Stimulated activated effector memory CD8-positive, alpha-beta T cell treated with anti-CD3 and anti-CD28 coated beads, Interleukin-12 subunit alpha, Interleukin-12 subunit beta, amount 100 ng/mL, for 72 hours (primary cell): Measurements from ENCODE around the gene ABRACL.
A peak's percentile ranks its signal among the peaks of the same experiment; 100 is the strongest.
"Not testable (repeated sequence)": the region's sequence is repeated elsewhere in the genome, so short reads cannot be mapped to it uniquely, and the experiment has no call there.

ENCODE experiments used
- ATAC-seq: fragments of 150-1000 bp; cut with Tn5 transposase; 2 replicates; pipeline ENCODE4 v1.10.0; 2021
- DNase-seq, 2 donors: peaks; one replicate each; pipeline ENCODE4 v3.0.0; 2021 to 2022; ENCODE audit warnings: low spot score in 2 of 2
- H3K27ac Mint-ChIP-seq: one replicate; pipeline ENCODE4 v1.8.0; 2022; ENCODE audit warnings: mild to moderate bottlenecking, mixed read lengths
- H3K36me3 Mint-ChIP-seq: one replicate; pipeline ENCODE4 v1.8.0; 2022; ENCODE audit warnings: mild to moderate bottlenecking, mixed read lengths
- H3K4me1 Mint-ChIP-seq: one replicate; pipeline ENCODE4 v1.8.0; 2022; ENCODE audit warnings: mixed read lengths
- H3K4me3 Mint-ChIP-seq: one replicate; pipeline ENCODE4 v1.8.0; 2022; ENCODE audit warnings: mild to moderate bottlenecking, mixed read lengths
- H3K9me3 Mint-ChIP-seq: one replicate; pipeline ENCODE4 v1.8.0; 2022; ENCODE audit warnings: mixed read lengths

The ABRACL gene

GRCh38 chr6:138999949-139000725, 28.4 kb upstream of the ABRACL start:
- Mint-ChIP-seq H3K27ac (no peak overlapping the region), H3K36me3 (no peaks in the 10 kb centered on the region), H3K9me3 (no peaks in the 10 kb centered on the region), H3K4me3 (no peak overlapping the region), H3K4me1 (no peaks in the 10 kb centered on the region)
- ATAC-seq: no peak
- no peak for DNase-seq

- Mint-ChIP-seq H3K36me3 (no peaks in the 10 kb centered on the region), H3K9me3 (no peaks in the 10 kb centered on the region), H3K27ac (no peak overlapping the region), H3K4me3 (no peak overlapping the region), H3K4me1 (no peaks in the 10 kb centered on the region)
- DNase-seq: no peak
- no peak for ATAC-seq
These were observed 24.8 kb upstream of the ABRACL start for GRCh38 chr6:139003751-139004150.

GRCh38 chr6:139006477-139006876, 22.1 kb upstream of the ABRACL start:
- DNase-seq (no peak), ATAC-seq (no peak)
- Mint-ChIP-seq H3K9me3 (no peaks in the 10 kb centered on the region), H3K4me1 (no peaks in the 10 kb centered on the region), H3K36me3 (no peaks in the 10 kb centered on the region), H3K4me3 (no peak overlapping the region), H3K27ac (no peak overlapping the region)

- H3K4me1 Mint-ChIP-seq: no peaks in the 10 kb centered on the region
- no peak overlapping the region for H3K27ac Mint-ChIP-seq
- no peaks in the 10 kb centered on the region for H3K9me3 Mint-ChIP-seq
- H3K36me3 Mint-ChIP-seq: no peaks in the 10 kb centered on the region
- DNase-seq (no peak), ATAC-seq (no peak)
- no peak overlapping the region for H3K4me3 Mint-ChIP-seq
These were observed 21.1 kb upstream of the ABRACL start for GRCh38 chr6:139007428-139007827.

- Mint-ChIP-seq H3K27ac (no peak overlapping the region), H3K9me3 (no peaks in the 10 kb centered on the region), H3K4me3 (no peak overlapping the region), H3K4me1 (no peaks in the 10 kb centered on the region), H3K36me3 (no peaks in the 10 kb centered on the region)
- DNase-seq: no peak
- ATAC-seq: no peak
These were observed 20.4 kb upstream of the ABRACL start for GRCh38 chr6:139008117-139008516.

GRCh38 chr6:139010674-139011073, 17.9 kb upstream of the ABRACL start:
- Mint-ChIP-seq H3K27ac (no peak overlapping the region), H3K4me3 (no peak overlapping the region), H3K4me1 (no peaks in the 10 kb centered on the region), H3K36me3 (no peaks in the 10 kb centered on the region), H3K9me3 (no peaks in the 10 kb centered on the region)
- ATAC-seq: no peak
- DNase-seq: no peak

- no peaks in the 10 kb centered on the region for H3K4me1 Mint-ChIP-seq
- ATAC-seq (no peak), DNase-seq (no peak)
- no peak overlapping the region for H3K27ac Mint-ChIP-seq
- H3K4me3 Mint-ChIP-seq: no peak overlapping the region
- H3K36me3 Mint-ChIP-seq: no peaks in the 10 kb centered on the region
- H3K9me3 Mint-ChIP-seq: no peaks in the 10 kb centered on the region
These were observed 16.6 kb upstream of the ABRACL start for GRCh38 chr6:139011980-139012379.

GRCh38 chr6:139013185-139013800, 15.3 kb upstream of the ABRACL start:
- Mint-ChIP-seq H3K4me1 (no peaks in the 10 kb centered on the region), H3K36me3 (no peaks in the 10 kb centered on the region), H3K9me3 (no peaks in the 10 kb centered on the region), H3K4me3 (no peak overlapping the region), H3K27ac (no peak overlapping the region)
- ATAC-seq: no peak
- no peak for DNase-seq

- H3K27ac Mint-ChIP-seq: no peak overlapping the region
- H3K9me3 Mint-ChIP-seq: no peaks in the 10 kb centered on the region
These were observed 13.6 kb upstream of the ABRACL start for GRCh38 chr6:139014945-139015344.

GRCh38 chr6:139016337-139017213, 12.0 kb upstream of the ABRACL start:
- Mint-ChIP-seq H3K9me3 (no peaks in the 10 kb centered on the region), H3K4me3 (no peak overlapping the region), H3K4me1 (no peaks in the 10 kb centered on the region), H3K27ac (no peak overlapping the region), H3K36me3 (no peaks in the 10 kb centered on the region)
- DNase-seq (no peak), ATAC-seq (no peak)

More at GRCh38 chr6:139014945-139015344, 13.6 kb upstream of the ABRACL start:
- Mint-ChIP-seq H3K4me3 (no peak overlapping the region), H3K4me1 (no peaks in the 10 kb centered on the region), H3K36me3 (no peaks in the 10 kb centered on the region)
- DNase-seq: no peak
- no peak for ATAC-seq

- ATAC-seq (no peak), DNase-seq (no peak)
- H3K4me3 Mint-ChIP-seq: no peak overlapping the region
- H3K36me3 Mint-ChIP-seq: no peaks in the 10 kb centered on the region
- no peak overlapping the region for H3K27ac Mint-ChIP-seq
- H3K4me1 Mint-ChIP-seq: no peaks in the 10 kb centered on the region
- no peaks in the 10 kb centered on the region for H3K9me3 Mint-ChIP-seq
These were observed 11.3 kb upstream of the ABRACL start for GRCh38 chr6:139017227-139017626.

GRCh38 chr6:139019722-139020121, 8.8 kb upstream of the ABRACL start:
- ATAC-seq (no peak), DNase-seq (no peak)
- H3K27ac Mint-ChIP-seq: no peak overlapping the region
- no peaks in the 10 kb centered on the region for H3K9me3 Mint-ChIP-seq
- H3K4me3 Mint-ChIP-seq: no peak overlapping the region
- no peaks in the 10 kb centered on the region for H3K4me1 Mint-ChIP-seq
- H3K36me3 Mint-ChIP-seq: no peaks in the 10 kb centered on the region

- Mint-ChIP-seq H3K36me3 (no peaks in the 10 kb centered on the region), H3K4me1 (no peaks in the 10 kb centered on the region), H3K27ac (no peak overlapping the region), H3K9me3 (no peaks in the 10 kb centered on the region), H3K4me3 (no peak overlapping the region)
- no peak for ATAC-seq
- DNase-seq: no peak
These were observed 7.9 kb upstream of the ABRACL start for GRCh38 chr6:139020689-139021088.

GRCh38 chr6:139025416-139025815, 3.1 kb upstream of the ABRACL start:
- H3K36me3 Mint-ChIP-seq, DNase-seq: not testable (repeated sequence)

GRCh38 chr6:139027620-139028182, 844 bp upstream of the ABRACL start:
- peaks cover 8% of the 10 kb centered on the region for H3K36me3 Mint-ChIP-seq
- peaks cover 20% of the 10 kb centered on the region for H3K4me1 Mint-ChIP-seq
- no peak overlapping the region for H3K27ac Mint-ChIP-seq
- no peak overlapping the region for H3K4me3 Mint-ChIP-seq
- peak; percentile 57 for ATAC-seq
- no peaks in the 10 kb centered on the region for H3K9me3 Mint-ChIP-seq
- peak in 1 of 2 donors; percentile 54 for DNase-seq

More at GRCh38 chr6:139025416-139025815, 3.1 kb upstream of the ABRACL start:
- not testable (repeated sequence) for H3K4me3 Mint-ChIP-seq, H3K9me3 Mint-ChIP-seq, ATAC-seq, H3K27ac Mint-ChIP-seq
- H3K4me1 Mint-ChIP-seq: peaks cover 13% of the 10 kb centered on the region
